GM21717 (cell line): ENCODE data around the gene HAAO.

ENCODE experiments used
- ATAC-seq: cut with Tn5 transposase; IDR thresholded peaks from one replicate; pipeline ENCODE4 v1.9.1; 2021; ENCODE audit warnings: mild to moderate bottlenecking, moderate library complexity; ENCODE audit not compliant: unreplicated experiment

HAAO gene

DNA sequence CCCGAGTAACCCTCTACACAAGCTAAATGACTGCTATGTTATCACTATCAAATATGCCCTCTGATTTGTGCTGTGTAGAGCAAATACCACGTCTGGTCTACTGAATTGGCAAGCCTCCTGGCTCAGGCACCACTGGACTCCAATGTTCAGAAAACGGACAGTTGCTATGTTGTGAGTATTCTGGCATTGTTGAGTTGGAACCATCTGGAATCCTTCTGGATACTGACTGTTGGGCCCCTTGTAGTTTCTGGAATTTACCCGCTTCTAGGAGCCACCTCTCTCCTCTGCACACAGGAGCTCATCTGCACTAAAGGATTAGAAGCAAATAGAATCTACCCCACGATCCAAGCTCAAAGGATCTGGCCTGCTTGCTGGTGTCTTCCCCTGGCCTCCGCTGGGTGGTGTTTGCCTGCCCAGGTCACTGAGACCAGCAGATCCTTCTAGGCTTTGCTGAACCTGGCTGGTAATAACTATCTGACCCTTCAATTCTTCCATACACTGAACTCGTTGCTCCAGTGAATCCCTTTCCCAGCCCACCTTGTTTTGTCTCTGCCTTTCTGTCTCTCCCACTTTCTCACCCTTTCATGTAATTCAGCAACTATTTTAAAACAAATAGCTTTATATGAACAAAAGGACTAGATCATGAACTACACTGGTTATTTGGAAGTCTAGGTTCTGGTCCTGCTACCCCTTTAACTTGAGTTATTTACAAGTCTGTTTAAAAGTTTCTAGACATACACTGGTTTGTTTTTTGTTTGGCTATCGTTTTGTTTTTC lies 2.1 kb upstream of the HAAO start:
- no peak for ATAC-seq

- no peak for ATAC-seq
These were observed 1.2 kb upstream of the HAAO start for GRCh38 chr2:42793334-42794270.

DNA sequence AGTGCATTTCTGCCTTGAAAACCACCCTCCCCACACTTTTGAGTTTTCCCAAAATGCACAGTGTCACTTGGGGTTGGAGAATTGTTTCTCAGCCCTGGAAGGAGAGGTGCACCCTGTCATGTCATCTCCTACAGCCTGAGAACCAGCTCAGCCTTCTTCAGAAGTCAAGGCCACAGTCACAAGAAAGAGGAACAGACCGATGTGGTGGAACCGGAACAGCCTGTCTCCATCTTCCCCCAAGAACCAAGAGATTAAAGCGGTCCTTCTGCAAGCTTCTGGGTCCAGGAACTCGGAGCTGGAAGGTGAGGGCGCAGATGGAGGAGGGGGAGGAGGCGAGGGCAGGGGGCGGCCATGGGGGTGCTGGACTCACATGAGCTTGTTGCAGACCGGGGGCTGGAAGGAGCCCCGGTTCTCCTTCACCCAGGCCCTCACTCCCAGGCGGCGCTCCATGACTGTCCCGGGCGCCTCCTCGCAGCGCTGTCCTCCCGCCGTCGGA lies 248 bp downstream of the HAAO start:
- ATAC-seq = peak; percentile 26

DNA sequence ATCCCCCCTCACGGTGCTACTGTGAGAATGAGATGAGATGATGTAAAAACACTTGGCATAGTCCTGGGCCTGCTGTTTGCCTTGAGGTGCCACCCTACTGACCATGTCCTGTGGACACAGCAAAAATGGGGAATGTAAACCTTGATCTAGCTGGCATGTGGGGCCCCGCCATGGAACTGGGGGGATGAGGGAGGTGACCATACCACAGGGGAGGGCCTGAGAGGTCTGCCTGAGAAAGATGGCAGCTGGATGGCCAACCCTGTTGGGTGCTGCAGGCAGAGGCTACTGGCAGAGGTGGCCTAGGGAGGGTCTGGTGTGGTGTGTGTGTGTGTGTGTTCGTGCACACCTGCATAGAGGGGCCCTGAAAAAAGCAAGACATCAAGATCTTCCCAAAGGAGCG lies 777 bp downstream of the HAAO start:
- ATAC-seq = no peak

GRCh38 chr2:42789751-42790150 lies 2.6 kb downstream of the HAAO start:
- ATAC-seq = no peak

DNA sequence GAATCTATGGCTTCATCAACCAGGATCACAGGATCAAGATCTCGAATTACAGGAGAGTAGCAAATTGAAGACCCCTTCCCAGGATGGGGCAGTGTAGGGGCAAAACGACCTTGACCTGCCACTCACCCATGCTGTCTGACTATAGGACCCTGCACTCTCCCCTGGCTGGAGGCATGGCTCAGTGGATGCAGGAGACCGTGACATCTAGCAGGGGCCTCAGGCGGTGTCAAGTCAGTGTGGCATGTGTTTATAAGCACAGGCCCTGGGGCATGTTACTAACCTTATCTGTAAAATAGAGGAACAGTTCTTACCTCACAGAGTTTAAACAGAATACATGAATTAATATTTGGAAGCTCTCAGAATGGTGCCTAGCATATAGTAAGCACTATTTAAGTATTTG lies 3.5 kb downstream of the HAAO start:
- no peak for ATAC-seq

DNA sequence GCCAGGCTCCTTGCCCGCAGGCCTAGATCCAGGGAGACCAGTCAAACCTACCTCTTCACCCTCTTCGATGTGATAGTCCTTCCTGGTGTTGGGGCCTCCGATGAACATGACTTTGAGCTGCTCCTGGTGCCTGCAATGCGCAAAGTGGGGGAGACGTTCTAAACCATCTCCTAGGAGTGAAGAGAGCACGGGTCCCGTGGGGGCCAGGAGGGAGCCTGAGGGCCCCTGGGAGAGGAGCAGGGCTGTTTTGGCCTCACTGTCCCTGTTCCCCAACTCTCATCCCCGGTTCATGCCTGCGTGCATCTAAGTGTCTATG lies 3.9 kb downstream of the HAAO start:
- ATAC-seq = no peak

GRCh38 chr2:42787788-42788477 lies 4.5 kb downstream of the HAAO start:
- ATAC-seq = no peak

GRCh38 chr2:42787424-42787787 lies 5.0 kb downstream of the HAAO start:
- no peak for ATAC-seq

DNA sequence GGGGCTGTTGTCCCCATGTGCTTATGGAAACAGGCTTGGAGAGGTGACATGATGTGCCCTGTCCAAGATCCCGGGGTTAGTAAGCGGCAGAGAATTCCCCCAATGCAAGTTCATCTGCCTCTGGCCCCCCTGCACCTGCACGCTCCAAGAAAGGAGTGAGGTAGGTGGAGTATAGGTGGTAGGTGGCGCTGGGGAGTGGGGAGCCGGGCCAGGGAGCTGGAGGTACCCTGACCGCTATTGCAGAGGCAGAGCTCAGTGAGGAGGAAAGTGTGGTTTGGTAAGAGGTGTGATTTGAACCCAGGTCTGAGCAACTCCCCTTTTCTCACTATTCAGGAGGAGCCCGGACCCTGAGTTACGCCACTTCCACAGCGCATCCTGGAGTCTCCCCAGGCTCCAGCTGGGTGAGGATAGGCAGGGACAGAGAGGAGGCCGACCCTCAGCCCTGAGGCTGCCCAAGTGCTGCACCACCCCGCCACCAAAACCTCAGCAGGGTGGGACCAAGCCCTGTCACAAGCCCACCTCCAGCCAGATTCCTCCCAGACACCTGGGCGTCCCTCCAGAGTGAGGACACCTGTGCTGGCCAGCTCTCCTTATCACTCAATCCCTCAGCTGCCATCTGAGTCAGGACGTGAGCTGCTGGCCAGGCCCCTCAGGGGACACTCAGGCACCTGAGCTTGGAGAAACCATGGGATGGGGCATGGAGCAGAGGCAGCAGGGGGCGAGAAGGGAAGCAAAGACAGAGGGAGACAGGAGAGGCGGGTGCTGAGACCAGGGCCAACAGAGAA lies 5.6 kb downstream of the HAAO start:
- no peak for ATAC-seq

DNA sequence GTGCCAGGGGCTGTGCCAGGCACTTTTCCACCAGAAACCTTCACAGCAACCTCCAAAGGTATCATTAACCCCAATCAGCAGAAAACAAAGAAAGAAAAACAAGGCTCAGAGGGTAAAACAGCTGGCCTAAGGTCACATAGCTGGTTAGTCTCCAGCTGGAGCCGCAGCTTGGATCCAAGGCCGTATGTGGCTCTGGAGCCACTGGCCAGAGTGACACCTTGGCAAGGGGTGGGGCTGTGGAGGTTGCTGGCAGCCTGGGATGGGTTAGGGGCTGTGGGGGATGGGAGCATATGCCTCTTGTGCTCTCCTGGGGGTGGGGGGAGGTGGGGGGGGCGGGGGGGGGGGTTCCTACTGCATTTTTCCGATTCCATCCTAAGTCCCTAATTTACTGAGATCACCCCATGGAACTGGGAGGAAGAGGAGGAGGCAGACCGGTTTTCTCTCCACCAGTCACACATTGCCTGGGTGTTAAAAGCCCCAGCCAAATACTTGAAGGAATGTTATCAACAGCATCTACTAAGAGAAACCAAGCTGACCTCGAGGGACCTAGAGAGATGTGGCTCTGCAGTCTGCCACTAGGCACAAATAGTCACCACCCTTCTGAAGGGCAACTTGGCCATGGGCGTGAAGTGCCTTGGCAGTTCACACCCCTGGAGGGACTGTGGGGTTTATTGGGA lies 8.0 kb downstream of the HAAO start:
- ATAC-seq = no peak

GRCh38 chr2:42783511-42783910 lies 8.9 kb downstream of the HAAO start:
- no peak for ATAC-seq

- no peak for ATAC-seq
These were observed 11.2 kb downstream of the HAAO start for GRCh38 chr2:42781181-42781580.

- no peak for ATAC-seq
These were observed 14.2 kb downstream of the HAAO start for GRCh38 chr2:42777883-42778805.

- no peak for ATAC-seq
These were observed 16.6 kb downstream of the HAAO start for GRCh38 chr2:42775810-42776209.

- no peak for ATAC-seq
These were observed 17.2 kb downstream of the HAAO start for GRCh38 chr2:42775186-42775585.

DNA sequence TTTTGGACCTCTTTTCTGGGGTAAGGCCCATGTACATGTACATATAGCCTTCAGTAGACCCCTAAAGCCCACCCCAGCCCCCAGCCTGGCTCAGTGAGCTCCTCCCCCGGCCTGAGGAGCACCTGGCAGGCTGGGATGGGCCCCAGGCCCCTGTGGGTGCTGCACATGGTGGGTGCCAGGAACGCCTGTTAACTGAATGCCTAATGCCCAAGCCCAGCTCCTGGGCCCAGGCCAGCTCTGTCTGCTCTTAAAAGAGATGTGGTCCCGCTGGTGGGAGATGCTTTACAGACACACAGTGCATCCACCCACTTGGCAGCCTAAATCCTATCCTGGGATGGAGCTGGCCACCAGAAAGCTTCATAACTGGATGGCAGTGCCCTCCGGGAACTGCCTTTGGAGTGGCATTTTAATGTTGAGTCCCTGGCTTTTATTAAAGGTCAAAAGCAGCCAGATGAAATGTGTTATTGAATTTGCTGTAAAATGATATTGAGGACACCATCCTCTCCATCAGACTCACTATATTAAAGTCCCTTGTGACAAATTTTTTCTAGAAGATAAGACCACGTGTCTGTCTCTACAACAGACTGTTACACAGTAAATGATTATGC lies 20.7 kb downstream of the HAAO start:
- ATAC-seq = no peak

GRCh38 chr2:42770288-42771131 lies 21.9 kb downstream of the HAAO start:
- no peak for ATAC-seq
